ENCODE results near the gene CD86.

Gene CD86

GRCh38 chr3:122060040-122060698, 5.0 kb downstream of the CD86 start:
- DNase-seq: no peak

GRCh38 chr3:122063908-122064307, 8.7 kb downstream of the CD86 start:
- DNase-seq: peak; percentile 5

GRCh38 chr3:122064326-122064725, 9.2 kb downstream of the CD86 start:
- no peak for DNase-seq

- DNase-seq: no peak
These were observed 11.4 kb downstream of the CD86 start for GRCh38 chr3:122066331-122067213.

GRCh38 chr3:122067214-122067550, 12.0 kb downstream of the CD86 start:
- DNase-seq: no peak

GRCh38 chr3:122067588-122068240, 12.6 kb downstream of the CD86 start:
- no peak for DNase-seq

- DNase-seq: peak; percentile 21
These were observed 19.6 kb downstream of the CD86 start for GRCh38 chr3:122074621-122075265.

- no peak for DNase-seq
These were observed 21.5 kb downstream of the CD86 start for GRCh38 chr3:122076491-122077292.

GRCh38 chr3:122077293-122078234, 22.4 kb downstream of the CD86 start:
- DNase-seq: no peak

GRCh38 chr3:122078235-122078935, 23.2 kb downstream of the CD86 start:
- DNase-seq: no peak

- DNase-seq: no peak
These were observed 24.5 kb downstream of the CD86 start for GRCh38 chr3:122079524-122080206.

GRCh38 chr3:122080207-122080587, 25.0 kb downstream of the CD86 start:
- no peak for DNase-seq

- no peak for DNase-seq
These were observed 26.5 kb downstream of the CD86 start for GRCh38 chr3:122081543-122082247.

- no peak for DNase-seq
These were observed 27.2 kb downstream of the CD86 start for GRCh38 chr3:122082357-122082756.

- no peak for DNase-seq
These were observed 29.6 kb downstream of the CD86 start for GRCh38 chr3:122084799-122085198.

GRCh38 chr3:122085673-122086072, 30.5 kb downstream of the CD86 start:
- DNase-seq: no peak

GRCh38 chr3:122088531-122088930, 33.4 kb downstream of the CD86 start:
- DNase-seq: no peak

- DNase-seq: no peak
These were observed 36.6 kb downstream of the CD86 start for GRCh38 chr3:122091602-122092295.

All from midbrain (tissue), 1 donor.